Trophoblast cell (in vitro differentiated cells and primary cell): ENCODE data around the gene ERI2.

Experiments used
- DNase-seq, 2 donors: peaks; one replicate each; pipeline ENCODE4 v3.0.0-alpha.2; 2016
- H2AFZ ChIP-seq: 2 replicates; pipeline ENCODE4 v1.6.1; 2013; ENCODE audit warnings: low read length, moderate library complexity, mild to moderate bottlenecking; ENCODE audit not compliant: insufficient read depth, poor library complexity
- H2AK5ac ChIP-seq: 2 replicates; pipeline ENCODE4 v1.6.1; 2013; ENCODE audit warnings: mild to moderate bottlenecking, low read length
- H2BK120ac ChIP-seq: 2 replicates; pipeline ENCODE4 v1.6.1; 2013; ENCODE audit warnings: low read length, mild to moderate bottlenecking, moderate library complexity; ENCODE audit not compliant: insufficient read depth, poor library complexity
- H2BK12ac ChIP-seq: 2 replicates; pipeline ENCODE4 v1.6.1; 2013; ENCODE audit warnings: mild to moderate bottlenecking, low read length, moderate library complexity
- H2BK5ac ChIP-seq: 2 replicates; pipeline ENCODE4 v1.6.1; 2013; ENCODE audit warnings: low read length, low read depth, moderate library complexity, mild to moderate bottlenecking; ENCODE audit not compliant: poor library complexity
- H3K14ac ChIP-seq: 2 replicates; pipeline ENCODE4 v1.6.1; 2013; ENCODE audit warnings: mild to moderate bottlenecking, low read length
- H3K18ac ChIP-seq: 2 replicates; pipeline ENCODE4 v1.6.1; 2013; ENCODE audit warnings: mild to moderate bottlenecking, low read length
- H3K23ac ChIP-seq: 2 replicates; pipeline ENCODE4 v1.6.1; 2013; ENCODE audit warnings: low read length
- H3K27ac ChIP-seq: 2 replicates; pipeline ENCODE4 v1.5.1; 2013; ENCODE audit warnings: low read depth, mild to moderate bottlenecking, inconsistent platforms, low read length, moderate library complexity
- H3K27me3 ChIP-seq: 2 replicates; pipeline ENCODE4 v1.6.1; 2013; ENCODE audit warnings: inconsistent platforms, mild to moderate bottlenecking, low read length, moderate library complexity; ENCODE audit not compliant: insufficient read depth
- H3K36me3 ChIP-seq, 2 experiments: 1 replicate in 1 of 2; 2 replicates in 1 of 2; pipeline ENCODE4 v1.6.1; 2013; ENCODE audit warnings: low read length in 2 of 2, mild to moderate bottlenecking in 2 of 2, moderate library complexity in 1 of 2; ENCODE audit not compliant: insufficient read depth in 2 of 2, control insufficient read depth in 1 of 2
- H3K4ac ChIP-seq: 2 replicates; pipeline ENCODE4 v1.6.1; 2013; ENCODE audit warnings: low read depth, mild to moderate bottlenecking, low read length, moderate library complexity
- H3K4me1 ChIP-seq, 2 experiments: 1 replicate in 1 of 2; 2 replicates in 1 of 2; pipeline ENCODE4 v1.6.1; 2013; ENCODE audit warnings: low read length in 2 of 2, mild to moderate bottlenecking in 2 of 2, moderate library complexity in 1 of 2; ENCODE audit not compliant: insufficient read depth in 2 of 2, control insufficient read depth in 1 of 2
- H3K4me2 ChIP-seq: 2 replicates; pipeline ENCODE4 v1.6.1; 2013; ENCODE audit warnings: inconsistent platforms, mild to moderate bottlenecking, low read length, moderate library complexity
- H3K4me3 ChIP-seq: 2 replicates; pipeline ENCODE4 v1.5.1; 2013; ENCODE audit warnings: mild to moderate bottlenecking, low read depth, low read length, inconsistent platforms
- H3K79me1 ChIP-seq: one replicate; pipeline ENCODE4 v1.6.1; 2013; ENCODE audit warnings: low read length
- H3K79me2 ChIP-seq: 2 replicates; pipeline ENCODE4 v1.6.1; 2013; ENCODE audit warnings: low read length, mild to moderate bottlenecking; ENCODE audit not compliant: control insufficient read depth, insufficient read depth, poor library complexity
- H3K9ac ChIP-seq: 2 replicates; pipeline ENCODE4 v1.6.1; 2013; ENCODE audit warnings: mild to moderate bottlenecking, low read length
- H3K9me3 ChIP-seq: 2 replicates; pipeline ENCODE4 v1.6.1; 2013; ENCODE audit warnings: low read depth, mild to moderate bottlenecking, control low read depth, inconsistent platforms, low read length; ENCODE audit not compliant: insufficient read depth
- H4K12ac ChIP-seq: 2 replicates; pipeline ENCODE4 v1.6.1; 2013; ENCODE audit warnings: low read depth, mild to moderate bottlenecking, low read length, moderate library complexity
- H4K8ac ChIP-seq: 2 replicates; pipeline ENCODE4 v1.6.1; 2013; ENCODE audit warnings: low read depth, mild to moderate bottlenecking, low read length, moderate library complexity
- H4K91ac ChIP-seq: one replicate; pipeline ENCODE4 v1.6.1; 2013; ENCODE audit warnings: low read depth, mild to moderate bottlenecking, low read length, moderate library complexity
- WGBS: extraction: QIAGEN DNeasy Blood & Tissue Kit; methylation state at CpG from one replicate; pipeline ENCODE4 v1.1.7; 2013; ENCODE audit warnings: missing lambda C conversion rate; ENCODE audit not compliant: insufficient read length, insufficient coverage; ENCODE audit errors: extremely low coverage; 5-methylcytosine and 5-hydroxymethylcytosine counted together

Gene ERI2

DNA sequence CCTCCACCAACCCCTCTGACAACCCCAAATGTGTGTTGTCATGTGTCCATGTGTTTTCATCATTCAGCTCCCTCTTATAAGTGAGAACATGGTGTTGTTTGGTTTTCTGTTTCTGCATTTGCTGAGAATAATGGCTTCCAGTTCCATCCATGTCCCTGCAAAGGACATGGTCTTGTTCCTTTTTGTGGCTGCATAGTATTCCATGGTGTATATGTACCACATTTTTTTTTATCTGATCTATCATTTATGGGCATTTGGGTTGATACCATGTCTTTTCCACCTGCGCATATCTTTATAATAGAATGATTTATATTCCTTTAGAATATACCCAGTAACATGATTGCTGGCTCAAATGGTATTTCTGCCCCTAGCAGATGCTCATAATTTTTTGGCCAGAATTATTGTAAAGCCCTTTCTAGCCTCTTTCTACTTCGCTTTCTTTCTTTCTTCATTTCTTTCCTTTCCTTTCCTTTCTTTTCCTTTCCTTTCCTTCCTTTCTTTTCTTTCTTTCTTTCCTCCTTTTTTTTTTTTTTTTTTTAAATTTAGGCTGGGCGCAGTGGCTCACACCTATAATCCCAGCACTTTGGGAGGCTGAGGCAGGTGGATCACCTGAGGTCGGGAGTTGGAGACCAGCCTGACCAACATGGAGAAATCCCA, 12.8 kb upstream of the ERI2 start:
- Histone ChIP-seq H4K12ac (no peak overlapping the region), H3K79me1 (no peaks in the 10 kb centered on the region), H3K27me3 (no peaks in the 10 kb centered on the region), H3K36me3 (peaks cover 0 to 1% of the 10 kb centered on the region in 2 experiments), H3K27ac (no peak overlapping the region), H2AK5ac (no peak overlapping the region), H2AFZ (no peak overlapping the region), H2BK120ac (no peak overlapping the region), H4K91ac (no peak overlapping the region), H3K4ac (no peak overlapping the region), H3K9me3 (no peaks in the 10 kb centered on the region), H2BK5ac (no peak overlapping the region), H4K8ac (no peak overlapping the region), H3K9ac (no peak overlapping the region), H3K4me2 (no peak overlapping the region), H3K4me1 (no peaks in the 10 kb centered on the region), H3K23ac (no peak overlapping the region), H3K4me3 (no peak overlapping the region), H3K18ac (no peak overlapping the region), H2BK12ac (no peak overlapping the region), H3K79me2 (no peaks in the 10 kb centered on the region), H3K14ac (no peak overlapping the region)
- DNase-seq, result no peak
- no CpG with 5 or more reads among the region's 4 CpGs for WGBS

DNA sequence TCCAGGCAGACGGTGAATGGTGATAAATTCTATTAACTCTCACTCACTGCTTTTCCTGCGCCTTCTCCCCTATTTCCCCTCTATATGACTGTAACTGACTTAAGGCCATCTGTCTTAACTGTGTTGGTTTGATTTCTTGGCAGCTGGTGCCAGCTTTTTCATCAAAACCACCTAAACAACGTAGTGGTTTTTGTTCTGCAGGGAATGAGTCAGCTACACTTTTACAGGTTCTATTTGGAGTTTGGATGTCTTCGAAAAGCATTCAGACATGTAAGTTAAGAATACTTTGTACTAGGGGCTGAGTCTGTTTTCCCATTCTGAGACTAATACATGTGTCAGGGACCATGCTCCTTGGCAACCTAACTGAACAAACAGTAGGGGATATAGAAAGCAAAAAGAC, 8.5 kb upstream of the ERI2 start:
- H4K91ac ChIP-seq, result no peak overlapping the region
- DNase-seq, result no peak
- no peak overlapping the region for H3K4ac ChIP-seq
- H3K9me3 ChIP-seq, result no peaks in the 10 kb centered on the region
- no peak overlapping the region for H2BK5ac ChIP-seq
- H4K12ac ChIP-seq, result no peak overlapping the region
- no peak overlapping the region for H2AK5ac ChIP-seq
- H3K4me2 ChIP-seq, result no peak overlapping the region
- H3K9ac ChIP-seq, result no peak overlapping the region
- H3K4me3 ChIP-seq, result no peak overlapping the region
- no peaks in the 10 kb centered on the region for H3K79me2 ChIP-seq
- H3K36me3 ChIP-seq, result peaks cover 0 to 1% of the 10 kb centered on the region in 2 experiments
- H4K8ac ChIP-seq, result no peak overlapping the region
- no peak overlapping the region for H2AFZ ChIP-seq
- no peaks in the 10 kb centered on the region for H3K4me1 ChIP-seq
- no peaks in the 10 kb centered on the region for H3K27me3 ChIP-seq
- H3K79me1 ChIP-seq, result no peaks in the 10 kb centered on the region
- H2BK120ac ChIP-seq, result no peak overlapping the region
- no peak overlapping the region for H3K18ac ChIP-seq
- H3K14ac ChIP-seq, result no peak overlapping the region
- H3K27ac ChIP-seq, result no peak overlapping the region
- no CpG with 5 or more reads among the region's 4 CpGs for WGBS
- no peak overlapping the region for H2BK12ac ChIP-seq
- H3K23ac ChIP-seq, result no peak overlapping the region

DNA sequence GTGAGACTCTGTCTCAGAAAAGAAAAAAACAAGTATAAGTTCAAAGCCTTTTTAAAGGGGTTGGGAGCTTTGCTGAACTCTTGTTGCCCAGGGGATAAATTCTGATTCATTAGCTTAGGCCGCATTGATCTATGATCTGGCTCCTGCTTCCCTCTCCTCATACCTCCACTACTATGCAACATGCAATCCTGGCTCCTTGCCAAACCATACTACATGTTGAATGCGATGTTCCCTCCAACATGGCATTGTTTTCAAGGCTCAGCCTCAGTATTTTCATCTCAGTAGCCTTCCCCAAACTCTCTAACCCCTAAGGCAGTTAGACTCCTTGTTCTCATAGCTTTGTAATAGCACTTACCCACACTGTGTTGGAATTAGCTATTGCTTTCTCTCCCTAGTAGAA, 6.2 kb upstream of the ERI2 start:
- H2BK5ac ChIP-seq, result no peak overlapping the region
- H4K12ac ChIP-seq, result no peak overlapping the region
- no peak overlapping the region for H4K8ac ChIP-seq
- H3K27me3 ChIP-seq, result no peaks in the 10 kb centered on the region
- no peak overlapping the region for H3K4me2 ChIP-seq
- H3K4me1 ChIP-seq, result peaks cover 0 to 2% of the 10 kb centered on the region in 2 experiments
- H3K4me3 ChIP-seq, result no peak overlapping the region
- H3K9me3 ChIP-seq, result no peaks in the 10 kb centered on the region
- H3K4ac ChIP-seq, result no peak overlapping the region
- no peak overlapping the region for H3K14ac ChIP-seq
- no peak overlapping the region for H3K18ac ChIP-seq
- H2BK120ac ChIP-seq, result no peak overlapping the region
- WGBS, result no CpG with 5 or more reads among the region's 2 CpGs
- no peak overlapping the region for H3K23ac ChIP-seq
- no peak overlapping the region for H2AFZ ChIP-seq
- H3K27ac ChIP-seq, result no peak overlapping the region
- H3K9ac ChIP-seq, result no peak overlapping the region
- no peak overlapping the region for H4K91ac ChIP-seq
- H3K79me1 ChIP-seq, result no peaks in the 10 kb centered on the region
- no peak overlapping the region for H2AK5ac ChIP-seq
- no peaks in the 10 kb centered on the region for H3K79me2 ChIP-seq
- no peak for DNase-seq
- H2BK12ac ChIP-seq, result no peak overlapping the region
- H3K36me3 ChIP-seq, result peaks cover 0 to 1% of the 10 kb centered on the region in 2 experiments

DNA sequence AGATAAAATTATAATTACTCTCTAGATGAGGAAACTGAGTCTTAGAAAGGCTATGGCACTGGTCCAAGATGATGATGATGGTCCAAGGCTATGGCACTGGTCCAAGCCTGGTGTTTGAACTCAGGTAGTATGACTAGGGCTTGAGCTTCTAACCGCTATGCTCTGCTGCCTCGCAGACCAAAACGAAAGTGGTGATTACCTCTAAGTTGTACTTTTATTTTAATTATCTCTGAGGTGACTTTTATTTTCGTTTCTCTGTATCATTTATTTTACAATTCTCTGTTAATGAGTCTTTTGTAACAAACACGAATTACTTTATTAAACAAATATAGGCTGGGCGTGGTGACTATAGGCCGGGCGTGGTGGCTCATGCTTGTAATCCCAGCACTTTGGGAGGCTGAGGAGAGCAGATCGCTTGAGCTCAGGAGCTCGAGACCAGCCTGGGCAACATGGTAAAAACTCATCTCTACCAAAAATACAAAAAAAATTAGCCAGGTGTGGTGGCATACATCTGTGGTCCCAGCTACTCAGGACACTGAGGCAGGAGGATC, 5.7 kb upstream of the ERI2 start:
- Histone ChIP-seq H2BK12ac (no peak overlapping the region), H3K4ac (no peak overlapping the region), H3K18ac (no peak overlapping the region), H3K9me3 (no peaks in the 10 kb centered on the region), H3K27me3 (no peaks in the 10 kb centered on the region), H3K4me1 (peaks cover 0 to 2% of the 10 kb centered on the region in 2 experiments), H3K79me2 (no peaks in the 10 kb centered on the region), H2AK5ac (no peak overlapping the region), H2BK5ac (no peak overlapping the region), H4K8ac (no peak overlapping the region), H4K91ac (no peak overlapping the region), H4K12ac (no peak overlapping the region), H3K23ac (no peak overlapping the region), H2BK120ac (no peak overlapping the region), H3K79me1 (peaks cover 2% of the 10 kb centered on the region), H3K14ac (no peak overlapping the region), H3K36me3 (peaks cover 0 to 1% of the 10 kb centered on the region in 2 experiments), H3K9ac (no peak overlapping the region), H3K4me2 (no peak overlapping the region), H2AFZ (no peak overlapping the region), H3K27ac (no peak overlapping the region), H3K4me3 (no peak overlapping the region)
- no peak for DNase-seq
- no CpG with 5 or more reads among the region's 10 CpGs for WGBS
